Omental fat pad (tissue), 4 donors: ENCODE results near the gene FAM24B. TPM values are rescaled to one million over a fixed set of nuclear protein-coding genes. Genes with fewer than 3 reads are reported as not detected.

Experiments
- ATAC-seq: fragments of 150-250 bp; one replicate; pipeline ENCODE4 v1.9.1; 2016; ENCODE audit warnings: mild to moderate bottlenecking, moderate library complexity; ENCODE audit not compliant: low FRiP score
- DNase-seq: peaks from one replicate; pipeline ENCODE4 v3.0.0-alpha.2; 2019; ENCODE audit warnings: low spot score
- total RNA-seq, 4 donors: library from RNA; depleted of rRNA; stranded (reverse); fragments of >200 nt; gene quantifications; one replicate each; pipeline ENCODE4 v1.1.0, GENCODE V29; 2016
- TF ChIP-seq, protein P1 (sequence below), 3 donors: fragments of 450-650 bp; IDR thresholded peaks; one replicate each; pipeline ENCODE4 v1.5.1; 2016 to 2017; ENCODE audit warnings: antibody characterized with exemption in 3 of 3, mild to moderate bottlenecking in 3 of 3, moderate library complexity in 2 of 3

The FAM24B gene
- total RNA-seq, 4 donors from 2014 or later: 1.0 to 4.4 (median 3.2) TPM

DNA sequence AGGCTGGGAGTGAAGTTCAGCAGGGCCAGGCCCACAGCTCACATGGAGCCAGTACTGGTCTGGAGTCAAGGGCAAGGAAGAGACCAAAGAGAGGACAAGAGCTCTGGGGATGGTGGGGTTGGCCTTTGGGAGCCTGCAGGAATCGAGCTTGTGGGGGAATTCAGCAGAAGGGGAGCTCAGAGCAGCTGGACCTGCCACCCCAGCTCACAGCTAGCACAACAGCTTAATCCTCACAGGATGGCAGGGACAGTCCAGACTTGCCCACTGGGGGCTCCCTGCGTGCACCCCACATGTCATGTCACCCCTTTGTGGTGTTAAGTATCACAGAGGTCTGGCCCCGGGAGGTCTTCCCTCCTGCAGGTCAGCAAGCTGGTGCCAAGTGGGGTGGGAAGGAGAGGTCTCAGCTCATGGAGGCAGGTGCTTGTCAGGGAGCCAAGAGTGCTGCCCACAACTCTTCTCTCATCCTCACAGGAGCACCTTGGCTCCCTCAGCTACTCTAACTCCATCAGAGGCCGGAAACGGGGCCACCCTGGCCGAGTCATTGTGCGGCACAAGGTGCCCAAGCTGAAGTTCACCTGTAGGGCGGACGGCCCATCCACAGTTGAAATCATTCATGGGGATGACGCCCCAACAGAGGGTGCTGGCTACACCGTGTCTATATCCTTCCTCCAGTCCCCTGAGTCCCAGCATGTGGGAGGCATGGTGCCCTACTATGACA lies 56.2 kb downstream of the FAM24B start:
- DNase-seq (no peak), ATAC-seq (no peak)
- TF ChIP-seq, protein P1, sequence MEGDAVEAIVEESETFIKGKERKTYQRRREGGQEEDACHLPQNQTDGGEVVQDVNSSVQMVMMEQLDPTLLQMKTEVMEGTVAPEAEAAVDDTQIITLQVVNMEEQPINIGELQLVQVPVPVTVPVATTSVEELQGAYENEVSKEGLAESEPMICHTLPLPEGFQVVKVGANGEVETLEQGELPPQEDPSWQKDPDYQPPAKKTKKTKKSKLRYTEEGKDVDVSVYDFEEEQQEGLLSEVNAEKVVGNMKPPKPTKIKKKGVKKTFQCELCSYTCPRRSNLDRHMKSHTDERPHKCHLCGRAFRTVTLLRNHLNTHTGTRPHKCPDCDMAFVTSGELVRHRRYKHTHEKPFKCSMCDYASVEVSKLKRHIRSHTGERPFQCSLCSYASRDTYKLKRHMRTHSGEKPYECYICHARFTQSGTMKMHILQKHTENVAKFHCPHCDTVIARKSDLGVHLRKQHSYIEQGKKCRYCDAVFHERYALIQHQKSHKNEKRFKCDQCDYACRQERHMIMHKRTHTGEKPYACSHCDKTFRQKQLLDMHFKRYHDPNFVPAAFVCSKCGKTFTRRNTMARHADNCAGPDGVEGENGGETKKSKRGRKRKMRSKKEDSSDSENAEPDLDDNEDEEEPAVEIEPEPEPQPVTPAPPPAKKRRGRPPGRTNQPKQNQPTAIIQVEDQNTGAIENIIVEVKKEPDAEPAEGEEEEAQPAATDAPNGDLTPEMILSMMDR (IDR thresholded peaks at IDR 0.05): no peak

DNA sequence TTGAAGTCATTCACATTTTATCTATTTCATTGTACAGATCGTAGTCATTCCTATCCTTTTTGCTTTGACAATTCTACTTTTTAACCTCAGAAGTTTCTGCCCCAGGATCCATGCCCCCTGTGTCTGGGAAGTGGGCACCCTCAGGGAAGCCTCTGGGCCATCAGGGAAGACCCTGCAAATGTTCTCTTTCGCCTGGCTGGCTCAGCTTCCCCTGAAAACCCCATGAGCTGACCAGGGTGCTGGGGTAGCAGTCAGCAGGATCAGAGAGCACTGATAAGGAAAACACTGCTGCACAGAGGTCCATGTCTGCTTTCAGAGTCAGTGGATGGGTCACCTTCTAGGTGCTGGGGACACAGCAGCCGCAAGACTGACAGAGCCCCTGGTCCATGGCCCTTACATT lies 57.6 kb downstream of the FAM24B start:
- ATAC-seq: no peak
- TF ChIP-seq, protein P1 (IDR thresholded peaks at IDR 0.05): no peak
- DNase-seq: no peak

DNA sequence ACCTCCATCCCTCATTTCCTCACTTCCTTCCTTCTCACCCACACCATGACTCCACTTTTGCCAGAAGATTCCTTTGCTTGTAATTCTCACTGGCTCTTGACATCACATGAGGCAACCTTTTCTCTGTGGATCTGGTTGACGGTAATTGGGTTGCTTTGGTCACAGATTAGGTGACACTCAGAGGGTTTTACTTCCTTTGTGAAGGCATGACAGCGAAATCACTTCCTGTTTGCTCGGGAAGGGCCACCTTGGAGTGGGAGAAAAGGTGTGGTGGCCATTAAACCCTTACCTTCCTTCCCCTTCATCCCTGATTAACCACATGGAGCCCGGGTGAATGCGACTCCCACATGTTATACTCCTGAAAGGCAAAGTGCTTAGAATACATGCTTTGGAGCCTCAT lies 63.9 kb downstream of the FAM24B start:
- DNase-seq: no peak
- no peak for ATAC-seq
- TF ChIP-seq, protein P1 (IDR thresholded peaks at IDR 0.05): no peak

DNA sequence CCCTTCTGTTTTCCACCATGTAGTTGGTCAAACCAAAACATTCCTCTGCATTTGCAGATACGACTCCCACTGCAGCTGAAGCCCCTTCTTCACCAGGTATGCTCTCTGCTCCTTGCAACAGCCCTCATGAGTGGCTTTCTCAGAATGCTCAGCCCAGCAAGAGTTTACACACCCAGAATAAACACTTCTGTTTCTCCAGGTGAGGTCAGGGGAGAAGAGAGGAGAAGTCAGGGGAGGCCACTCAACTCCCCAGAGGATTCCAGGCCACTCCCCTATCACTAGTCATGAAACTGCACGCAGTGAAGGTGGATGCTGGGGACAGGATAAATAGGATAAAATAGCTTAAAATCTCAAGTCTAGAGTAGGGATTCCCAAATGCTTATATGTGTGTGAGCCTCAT lies 64.9 kb downstream of the FAM24B start:
- ATAC-seq (no peak), DNase-seq (no peak)
- TF ChIP-seq, protein P1 (IDR thresholded peaks at IDR 0.05): no peak

DNA sequence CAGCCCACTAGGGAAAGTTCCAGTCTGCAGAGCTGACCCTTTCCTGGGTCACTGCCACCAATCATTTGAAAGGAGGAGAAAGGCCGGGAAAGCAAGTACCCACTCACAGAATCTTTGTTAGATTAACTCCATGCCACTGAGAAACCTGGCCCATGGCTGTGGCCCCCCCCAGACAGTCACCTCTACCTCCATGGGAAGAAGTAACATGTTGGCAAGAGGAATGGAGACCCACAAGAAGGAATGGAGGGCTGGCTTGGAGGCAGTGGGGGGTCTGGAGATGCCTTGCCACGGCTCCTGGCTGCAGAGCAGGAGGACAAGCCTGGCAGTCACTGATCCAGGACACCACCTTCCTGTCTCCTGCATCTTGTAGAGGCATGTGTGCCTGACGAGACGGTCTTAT lies 66.6 kb downstream of the FAM24B start:
- ATAC-seq: no peak
- no peak for DNase-seq
- TF ChIP-seq, protein P1 (IDR thresholded peaks at IDR 0.05): no peak

DNA sequence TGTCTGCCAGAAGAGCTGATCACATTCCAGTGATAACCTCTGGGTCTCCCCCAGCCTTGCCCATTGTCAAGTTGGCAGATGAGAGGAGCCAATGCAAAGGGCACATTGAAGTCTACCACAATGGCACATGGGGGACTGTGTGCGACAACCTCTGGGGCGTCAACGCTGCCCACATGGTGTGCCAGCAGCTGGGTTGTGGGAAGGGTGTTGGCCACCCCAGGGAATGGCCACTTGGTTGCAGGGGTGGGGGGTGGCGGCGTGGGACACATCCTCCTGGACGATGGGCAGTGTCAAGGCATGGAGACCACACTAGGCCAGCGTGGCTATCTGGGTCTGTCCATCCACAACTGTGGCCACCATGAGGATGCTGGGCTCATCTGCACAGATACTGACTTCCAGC lies 77.1 kb downstream of the FAM24B start:
- DNase-seq (no peak), ATAC-seq (no peak)
- TF ChIP-seq, protein P1 (IDR thresholded peaks at IDR 0.05): no peak

Other genes with a start within 250 kb of the FAM24B start
- not detected for gene C10orf120, start 179.7 kb downstream of the FAM24B start, total RNA-seq
- gene CUZD1, start 33.7 kb downstream of the FAM24B start, total RNA-seq: 1 to 10 TPM in 1 of 4 donors, under 1 TPM in 3; 0.28 to 1.4 (median 0.73) TPM
- gene FAM24A, start 31.0 kb upstream of the FAM24B start, total RNA-seq: not detected
- 10 to 100 TPM in 1 of 4 donors, 1 to 10 TPM in 3; 3.8 to 16.7 (median 5.2) TPM for gene C10orf88, start 74.6 kb upstream of the FAM24B start, total RNA-seq
- gene PSTK, start 100.8 kb upstream of the FAM24B start, total RNA-seq: 1 to 10 TPM; 1.1 to 2.8 (median 1.6) TPM
- 10 to 100 TPM in 2 of 4 donors, 1 to 10 TPM in 2; 5.3 to 15.4 (median 10.2) TPM for gene IKZF5, start 129.2 kb upstream of the FAM24B start, total RNA-seq
- gene ACADSB, start 129.4 kb upstream of the FAM24B start, total RNA-seq: 10 to 100 TPM in 3 of 4 donors, 1 to 10 TPM in 1; 8.6 to 17.2 (median 12.8) TPM